ENCODE data around the gene ARL5C.

DNA sequence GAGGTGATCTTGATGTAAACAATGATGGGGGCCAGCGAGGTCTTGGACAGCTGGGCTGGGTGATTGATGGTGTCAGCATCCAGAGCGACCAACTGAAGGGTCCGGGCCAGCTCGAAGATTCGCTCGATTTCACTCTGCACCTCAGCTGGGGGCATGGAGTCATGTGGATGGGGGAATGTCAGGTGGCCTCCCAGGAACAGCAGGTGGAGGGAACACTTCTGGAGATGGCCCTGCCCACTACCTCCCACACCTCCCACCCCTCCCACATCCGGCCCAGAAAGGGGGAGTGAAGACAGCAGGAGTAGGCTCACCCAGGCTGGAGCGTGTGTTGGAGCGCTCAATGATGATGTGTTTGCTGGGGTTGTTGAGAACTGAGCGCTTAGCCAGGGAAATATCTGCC lies 17.8 kb upstream of the ARL5C start:
- no peak for TF ChIP-seq BCL11A (tag by site-specific recombination; IDR thresholded peaks at IDR 0.05; ENCODE audit: low read depth)
- TF ChIP-seq, protein P1, sequence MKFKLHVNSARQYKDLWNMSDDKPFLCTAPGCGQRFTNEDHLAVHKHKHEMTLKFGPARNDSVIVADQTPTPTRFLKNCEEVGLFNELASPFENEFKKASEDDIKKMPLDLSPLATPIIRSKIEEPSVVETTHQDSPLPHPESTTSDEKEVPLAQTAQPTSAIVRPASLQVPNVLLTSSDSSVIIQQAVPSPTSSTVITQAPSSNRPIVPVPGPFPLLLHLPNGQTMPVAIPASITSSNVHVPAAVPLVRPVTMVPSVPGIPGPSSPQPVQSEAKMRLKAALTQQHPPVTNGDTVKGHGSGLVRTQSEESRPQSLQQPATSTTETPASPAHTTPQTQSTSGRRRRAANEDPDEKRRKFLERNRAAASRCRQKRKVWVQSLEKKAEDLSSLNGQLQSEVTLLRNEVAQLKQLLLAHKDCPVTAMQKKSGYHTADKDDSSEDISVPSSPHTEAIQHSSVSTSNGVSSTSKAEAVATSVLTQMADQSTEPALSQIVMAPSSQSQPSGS (tag by site-specific recombination; IDR thresholded peaks at IDR 0.05; ENCODE audit: low read depth): no peak
- TF ChIP-seq ZNF112 (tag by site-specific recombination; IDR thresholded peaks at IDR 0.05): no peak
- TF ChIP-seq, protein P2, sequence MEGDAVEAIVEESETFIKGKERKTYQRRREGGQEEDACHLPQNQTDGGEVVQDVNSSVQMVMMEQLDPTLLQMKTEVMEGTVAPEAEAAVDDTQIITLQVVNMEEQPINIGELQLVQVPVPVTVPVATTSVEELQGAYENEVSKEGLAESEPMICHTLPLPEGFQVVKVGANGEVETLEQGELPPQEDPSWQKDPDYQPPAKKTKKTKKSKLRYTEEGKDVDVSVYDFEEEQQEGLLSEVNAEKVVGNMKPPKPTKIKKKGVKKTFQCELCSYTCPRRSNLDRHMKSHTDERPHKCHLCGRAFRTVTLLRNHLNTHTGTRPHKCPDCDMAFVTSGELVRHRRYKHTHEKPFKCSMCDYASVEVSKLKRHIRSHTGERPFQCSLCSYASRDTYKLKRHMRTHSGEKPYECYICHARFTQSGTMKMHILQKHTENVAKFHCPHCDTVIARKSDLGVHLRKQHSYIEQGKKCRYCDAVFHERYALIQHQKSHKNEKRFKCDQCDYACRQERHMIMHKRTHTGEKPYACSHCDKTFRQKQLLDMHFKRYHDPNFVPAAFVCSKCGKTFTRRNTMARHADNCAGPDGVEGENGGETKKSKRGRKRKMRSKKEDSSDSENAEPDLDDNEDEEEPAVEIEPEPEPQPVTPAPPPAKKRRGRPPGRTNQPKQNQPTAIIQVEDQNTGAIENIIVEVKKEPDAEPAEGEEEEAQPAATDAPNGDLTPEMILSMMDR (tag by site-specific recombination; IDR thresholded peaks at IDR 0.05): no peak
- no peak for TF ChIP-seq KLF8 (tag by site-specific recombination; IDR thresholded peaks at IDR 0.05)
- no peak for TF ChIP-seq ZIC2 (tag by site-specific recombination; IDR thresholded peaks at IDR 0.05)
- TF ChIP-seq, protein P3, sequence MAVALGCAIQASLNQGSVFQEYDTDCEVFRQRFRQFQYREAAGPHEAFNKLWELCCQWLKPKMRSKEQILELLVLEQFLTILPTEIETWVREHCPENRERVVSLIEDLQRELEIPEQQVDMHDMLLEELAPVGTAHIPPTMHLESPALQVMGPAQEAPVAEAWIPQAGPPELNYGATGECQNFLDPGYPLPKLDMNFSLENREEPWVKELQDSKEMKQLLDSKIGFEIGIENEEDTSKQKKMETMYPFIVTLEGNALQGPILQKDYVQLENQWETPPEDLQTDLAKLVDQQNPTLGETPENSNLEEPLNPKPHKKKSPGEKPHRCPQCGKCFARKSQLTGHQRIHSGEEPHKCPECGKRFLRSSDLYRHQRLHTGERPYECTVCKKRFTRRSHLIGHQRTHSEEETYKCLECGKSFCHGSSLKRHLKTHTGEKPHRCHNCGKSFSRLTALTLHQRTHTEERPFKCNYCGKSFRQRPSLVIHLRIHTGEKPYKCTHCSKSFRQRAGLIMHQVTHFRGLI (tag by site-specific recombination; IDR thresholded peaks at IDR 0.05): no peak
- TF ChIP-seq, protein P4, sequence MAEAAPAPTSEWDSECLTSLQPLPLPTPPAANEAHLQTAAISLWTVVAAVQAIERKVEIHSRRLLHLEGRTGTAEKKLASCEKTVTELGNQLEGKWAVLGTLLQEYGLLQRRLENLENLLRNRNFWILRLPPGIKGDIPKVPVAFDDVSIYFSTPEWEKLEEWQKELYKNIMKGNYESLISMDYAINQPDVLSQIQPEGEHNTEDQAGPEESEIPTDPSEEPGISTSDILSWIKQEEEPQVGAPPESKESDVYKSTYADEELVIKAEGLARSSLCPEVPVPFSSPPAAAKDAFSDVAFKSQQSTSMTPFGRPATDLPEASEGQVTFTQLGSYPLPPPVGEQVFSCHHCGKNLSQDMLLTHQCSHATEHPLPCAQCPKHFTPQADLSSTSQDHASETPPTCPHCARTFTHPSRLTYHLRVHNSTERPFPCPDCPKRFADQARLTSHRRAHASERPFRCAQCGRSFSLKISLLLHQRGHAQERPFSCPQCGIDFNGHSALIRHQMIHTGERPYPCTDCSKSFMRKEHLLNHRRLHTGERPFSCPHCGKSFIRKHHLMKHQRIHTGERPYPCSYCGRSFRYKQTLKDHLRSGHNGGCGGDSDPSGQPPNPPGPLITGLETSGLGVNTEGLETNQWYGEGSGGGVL (tag by site-specific recombination; IDR thresholded peaks at IDR 0.05): no peak
- TF ChIP-seq, protein P5, sequence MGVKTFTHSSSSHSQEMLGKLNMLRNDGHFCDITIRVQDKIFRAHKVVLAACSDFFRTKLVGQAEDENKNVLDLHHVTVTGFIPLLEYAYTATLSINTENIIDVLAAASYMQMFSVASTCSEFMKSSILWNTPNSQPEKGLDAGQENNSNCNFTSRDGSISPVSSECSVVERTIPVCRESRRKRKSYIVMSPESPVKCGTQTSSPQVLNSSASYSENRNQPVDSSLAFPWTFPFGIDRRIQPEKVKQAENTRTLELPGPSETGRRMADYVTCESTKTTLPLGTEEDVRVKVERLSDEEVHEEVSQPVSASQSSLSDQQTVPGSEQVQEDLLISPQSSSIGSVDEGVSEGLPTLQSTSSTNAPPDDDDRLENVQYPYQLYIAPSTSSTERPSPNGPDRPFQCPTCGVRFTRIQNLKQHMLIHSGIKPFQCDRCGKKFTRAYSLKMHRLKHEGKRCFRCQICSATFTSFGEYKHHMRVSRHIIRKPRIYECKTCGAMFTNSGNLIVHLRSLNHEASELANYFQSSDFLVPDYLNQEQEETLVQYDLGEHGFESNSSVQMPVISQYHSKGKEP (tag by site-specific recombination; IDR thresholded peaks at IDR 0.05): no peak
- TF ChIP-seq SP2 (tag by site-specific recombination; IDR thresholded peaks at IDR 0.05): peak; percentile 13; the same call in 1 of the 2 replicates
- no peak for TF ChIP-seq ZNF24 (tag by site-specific recombination; IDR thresholded peaks at IDR 0.05)
- TF ChIP-seq, protein P6, sequence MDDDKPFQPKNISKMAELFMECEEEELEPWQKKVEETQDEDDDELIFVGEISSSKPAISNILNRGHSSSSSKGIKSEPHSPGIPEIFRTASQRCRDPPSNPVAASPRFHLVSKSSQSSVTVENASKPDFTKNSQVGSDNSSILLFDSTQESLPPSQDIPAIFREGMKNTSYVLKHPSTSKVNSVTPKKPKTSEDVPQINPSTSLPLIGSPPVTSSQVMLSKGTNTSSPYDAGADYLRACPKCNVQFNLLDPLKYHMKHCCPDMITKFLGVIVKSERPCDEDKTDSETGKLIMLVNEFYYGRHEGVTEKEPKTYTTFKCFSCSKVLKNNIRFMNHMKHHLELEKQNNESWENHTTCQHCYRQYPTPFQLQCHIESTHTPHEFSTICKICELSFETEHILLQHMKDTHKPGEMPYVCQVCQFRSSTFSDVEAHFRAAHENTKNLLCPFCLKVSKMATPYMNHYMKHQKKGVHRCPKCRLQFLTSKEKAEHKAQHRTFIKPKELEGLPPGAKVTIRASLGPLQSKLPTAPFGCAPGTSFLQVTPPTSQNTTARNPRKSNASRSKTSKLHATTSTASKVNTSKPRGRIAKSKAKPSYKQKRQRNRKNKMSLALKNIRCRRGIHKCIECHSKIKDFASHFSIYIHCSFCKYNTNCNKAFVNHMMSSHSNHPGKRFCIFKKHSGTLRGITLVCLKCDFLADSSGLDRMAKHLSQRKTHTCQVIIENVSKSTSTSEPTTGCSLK (tag by site-specific recombination; IDR thresholded peaks at IDR 0.05): no peak
- TF ChIP-seq ZNF48 (tag by site-specific recombination; IDR thresholded peaks at IDR 0.05): no peak
